Heart right ventricle (tissue), 16 donors: ENCODE measurements around the gene CD244. TPM values are rescaled to one million over a fixed set of nuclear protein-coding genes. Genes with fewer than 3 reads are reported as not detected.

ENCODE experiments used
- ATAC-seq, 8 donors: fragments of 200-7000 bp; cut with Tn5 transposase; one replicate each; pipeline ENCODE4 v1.9.1; 2020; ENCODE audit warnings: mild to moderate bottlenecking in 8 of 8, moderate library complexity in 8 of 8, moderate number of reproducible peaks in 1 of 8
- DNase-seq, 2 donors: peaks; one replicate each; pipeline ENCODE4 v3.0.0-alpha.2; 2020
- H3K27ac ChIP-seq, 10 donors: fragments of 200-600 bp; sonication (generic) in 2 of 10; one replicate each; pipeline versions ENCODE4 v1.5.0 to v1.8.0; 2020 to 2022; ENCODE audit warnings: mild to moderate bottlenecking in 3 of 10
- H3K27me3 ChIP-seq, 7 donors: fragments of 200-600 bp; one replicate each; pipeline ENCODE4 v1.8.0; 2021 to 2022; ENCODE audit warnings: mild to moderate bottlenecking in 2 of 7
- H3K36me3 ChIP-seq, 9 donors: fragments of 200-600 bp; sonication (generic) in 1 of 9; one replicate each; pipeline versions ENCODE4 v1.5.0 to v1.8.0; 2020 to 2022; ENCODE audit warnings: mild to moderate bottlenecking in 2 of 9
- H3K4me1 ChIP-seq, 9 donors: fragments of 200-600 bp; sonication (generic) in 1 of 9; one replicate each; pipeline versions ENCODE4 v1.5.0 to v1.8.0; 2020 to 2022; ENCODE audit warnings: mild to moderate bottlenecking in 4 of 9
- H3K4me3 ChIP-seq, 10 donors: fragments of 200-600 bp; sonication (generic) in 2 of 10; one replicate each; pipeline versions ENCODE4 v1.5.0 to v1.8.0; 2020 to 2022; ENCODE audit warnings: mild to moderate bottlenecking in 7 of 10, moderate library complexity in 2 of 10
- H3K9me3 ChIP-seq, 11 donors: fragments of 200-600 bp in 10 of 11; sonication (generic) in 2 of 11; one replicate each; pipeline versions ENCODE4 v1.5.0 to v1.8.0; 2013 to 2022; ENCODE audit warnings: mild to moderate bottlenecking in 2 of 11, control low read depth in 1 of 11, moderate library complexity in 1 of 11
- WGBS, 2 donors: extraction: QIAGEN DNeasy Blood & Tissue Kit; methylation state at CpG; one replicate each; pipeline ENCODE4 v1.1.7; 2013; ENCODE audit warnings: inconsistent platforms in 1 of 2; 5-methylcytosine and 5-hydroxymethylcytosine counted together
- intact Hi-C, 10 donors: fragments of 100-400 bp; cut with DNase I; formaldehyde crosslinking; loops; one replicate each; pipeline versions ENCODE4 v1.11.1 to v1.14.2; 2022
- polyA plus RNA-seq, 2 donors: library from polyadenylated mRNA; stranded (reverse); fragments of 200-250 nt; gene quantifications; one replicate each; pipeline ENCODE4 v1.2.3, GENCODE V29; 2013
- total RNA-seq, 10 donors: library from RNA; stranded (reverse); fragmentation: NEBNext Ultra II Directional in 3 of 10; extraction: Animal tissue kit (Norgen Biotek cat#: 25700) in 3 of 10; gene quantifications; one replicate each; pipeline versions ENCODE4 v1.2.1 to v1.2.4, GENCODE V29; 2021 to 2023
- TF ChIP-seq, protein P1 (sequence below), 9 donors: fragments of 200-600 bp; sonication (generic) in 2 of 9; IDR thresholded peaks; one replicate each; pipeline versions ENCODE4 v1.5.0 to v1.8.0; 2021 to 2022; ENCODE audit warnings: antibody characterized with exemption in 9 of 9, mild to moderate bottlenecking in 5 of 9, moderate library complexity in 1 of 9
- donor health status: Arrhythmogenic right ventricular cardiomyopathy.
- donor health status: ischemic (EF 13 %, LVEDD 7.1; RV severe dilation, severe dysfunction).
- donor health status: healthy with polysubstance abuse.
- donor health status: DM: no; HTN: yes; CAD: no.
- donor health status: DM: no; HTN: no; CAD: no.
- donor health status: ischemic (EF 25% LVEDD 6.9; RV normal size, moderate dysfunction).
- donor health status: ischemic (EF 25% LVEDD 5.7; RV mildly dilated, moderate dysfunction).
- donor health status: healthy.
- donor health status: DM: yes; HTN: yes; CAD: no.
- donor health status: Ischemic cardiomyopathy.
- donor health status: ischemic (EF 35%, LVEDD 5.7; RV mildly dilated, moderate dysfunction).
- donor health status: nonischemic (EF 11% LVEDD 7.7; RV severe dilation, severe dysfunction).
- donor health status: DM: yes; HTN: yes; CAD: no.
- donor health status: PGD.
- donor health status: ischemic (EF 29% LVEDD 5.4; RV normal size, mild dysfunction).
- donor health status: nonischemic (EF 23%, LVEDD 6.1; RV moderate dilation, normal function).

The CD244 gene
- total and polyA plus RNA-seq, 12 donors, result 0.10 to 1.5 (median 0.23) TPM; not detected in 4

- Histone ChIP-seq H3K9me3 (no peaks in the 10 kb centered on the region), H3K36me3 (no peaks in the 10 kb centered on the region), H3K27ac (no peak overlapping the region), H3K4me3 (no peak overlapping the region), H3K27me3 (peaks cover 0 to 26% (median 8%) of the 10 kb centered on the region in 7 donors), H3K4me1 (peaks cover 0 to 5% (median 0%) of the 10 kb centered on the region in 9 donors)
- no peak for ATAC-seq
- WGBS, 2 donors, result 71% methylated on average over 12 of the region's 12 CpGs
- no peak for DNase-seq
- TF ChIP-seq, protein P1, sequence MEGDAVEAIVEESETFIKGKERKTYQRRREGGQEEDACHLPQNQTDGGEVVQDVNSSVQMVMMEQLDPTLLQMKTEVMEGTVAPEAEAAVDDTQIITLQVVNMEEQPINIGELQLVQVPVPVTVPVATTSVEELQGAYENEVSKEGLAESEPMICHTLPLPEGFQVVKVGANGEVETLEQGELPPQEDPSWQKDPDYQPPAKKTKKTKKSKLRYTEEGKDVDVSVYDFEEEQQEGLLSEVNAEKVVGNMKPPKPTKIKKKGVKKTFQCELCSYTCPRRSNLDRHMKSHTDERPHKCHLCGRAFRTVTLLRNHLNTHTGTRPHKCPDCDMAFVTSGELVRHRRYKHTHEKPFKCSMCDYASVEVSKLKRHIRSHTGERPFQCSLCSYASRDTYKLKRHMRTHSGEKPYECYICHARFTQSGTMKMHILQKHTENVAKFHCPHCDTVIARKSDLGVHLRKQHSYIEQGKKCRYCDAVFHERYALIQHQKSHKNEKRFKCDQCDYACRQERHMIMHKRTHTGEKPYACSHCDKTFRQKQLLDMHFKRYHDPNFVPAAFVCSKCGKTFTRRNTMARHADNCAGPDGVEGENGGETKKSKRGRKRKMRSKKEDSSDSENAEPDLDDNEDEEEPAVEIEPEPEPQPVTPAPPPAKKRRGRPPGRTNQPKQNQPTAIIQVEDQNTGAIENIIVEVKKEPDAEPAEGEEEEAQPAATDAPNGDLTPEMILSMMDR (IDR thresholded peaks at IDR 0.05), result no peak
- intact Hi-C loops, result no loop called here
These were observed 16.4 kb downstream of the CD244 start for GRCh38 chr1:160846281-160846680.

DNA sequence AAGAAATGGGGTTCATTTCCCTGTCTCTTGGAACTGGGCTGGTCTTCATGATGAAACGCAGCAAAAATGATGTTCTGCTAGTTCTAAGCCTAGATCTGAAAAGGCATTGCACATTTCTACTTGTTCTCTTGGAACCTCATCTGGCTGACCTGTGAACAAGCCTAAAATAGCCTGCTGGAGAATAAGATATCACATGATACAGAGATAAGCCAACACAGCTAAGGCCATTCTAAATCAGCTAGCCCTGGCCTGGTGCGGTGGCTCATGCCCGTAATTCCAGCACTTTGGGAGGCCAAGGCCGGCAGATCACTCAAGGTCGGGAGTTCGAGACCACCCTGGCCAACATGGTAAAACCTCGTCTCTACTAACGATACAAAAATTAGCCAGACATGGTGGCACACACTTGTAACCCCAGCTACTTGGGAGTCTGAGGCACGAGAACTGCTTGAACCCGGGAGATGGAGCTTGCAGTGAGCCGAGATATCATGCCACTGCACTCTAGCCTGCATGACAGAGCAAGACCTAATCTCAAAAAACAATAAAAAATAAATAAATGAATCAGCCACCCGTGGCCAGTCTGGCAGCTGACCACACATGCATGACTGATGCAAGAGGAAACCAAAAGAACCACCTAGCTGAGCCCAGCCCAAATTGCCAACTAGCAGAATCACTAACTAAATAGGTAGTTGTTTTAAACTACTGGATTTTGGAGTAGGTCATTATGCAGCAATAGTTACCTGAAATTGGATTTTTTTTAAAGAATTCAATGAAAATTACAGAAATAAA, 18.0 kb downstream of the CD244 start:
- no peak for ATAC-seq

DNA sequence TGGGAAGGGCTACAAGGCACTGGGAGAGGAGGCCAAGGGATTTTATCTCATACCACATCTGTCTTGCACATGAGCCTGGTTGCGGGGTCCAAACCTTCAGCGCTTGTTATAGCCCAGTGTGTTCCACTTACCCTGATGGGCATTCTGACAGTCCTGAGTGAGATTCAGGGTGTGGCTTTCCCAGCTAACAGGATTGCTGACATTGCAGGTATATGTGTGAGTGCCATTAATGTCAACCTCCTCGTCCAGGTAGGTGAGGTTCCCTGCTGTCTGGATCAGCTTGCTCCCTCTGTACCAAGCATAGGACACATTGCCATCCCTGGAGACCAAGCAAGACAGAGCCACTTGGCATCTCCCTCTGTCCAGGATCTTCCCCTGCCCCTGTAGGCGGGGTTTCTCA, 21.6 kb downstream of the CD244 start:
- TF ChIP-seq, protein P1 (IDR thresholded peaks at IDR 0.05), result no peak
- Histone ChIP-seq H3K4me3 (no peak overlapping the region), H3K27ac (no peak overlapping the region), H3K27me3 (peaks cover 0 to 21% (median 8%) of the 10 kb centered on the region in 7 donors), H3K4me1 (peaks cover 0 to 44% (median 3%) of the 10 kb centered on the region in 9 donors), H3K9me3 (no peaks in the 10 kb centered on the region), H3K36me3 (no peaks in the 10 kb centered on the region)
- intact Hi-C loops, result loop anchor here in 1 of 10 donors (5.0 kb wide), 1 partner anchor 111 kb away; the partner anchor contains the start of gene ITLN2
- WGBS, 2 donors, result 90 to 98% methylated on average over 4 of the region's 4 CpGs
- no peak for ATAC-seq
- DNase-seq, result no peak

More for the DNA sequence above, 18.0 kb downstream of the CD244 start:
- WGBS, 2 donors, result 85 to 88% methylated on average over 12 of the region's 12 CpGs
- Histone ChIP-seq H3K4me3 (no peak overlapping the region), H3K27ac (no peak overlapping the region), H3K4me1 (peaks cover 0 to 9% (median 0%) of the 10 kb centered on the region in 9 donors), H3K9me3 (no peaks in the 10 kb centered on the region), H3K27me3 (peaks cover 0 to 26% (median 8%) of the 10 kb centered on the region in 7 donors), H3K36me3 (no peaks in the 10 kb centered on the region)
- DNase-seq, result no peak
- TF ChIP-seq, protein P1 (IDR thresholded peaks at IDR 0.05), result no peak
- intact Hi-C loops, result loop anchor here in 1 of 10 donors (5.0 kb wide), 1 partner anchor 108 kb away; the partner anchor contains the start of gene ITLN2

DNA sequence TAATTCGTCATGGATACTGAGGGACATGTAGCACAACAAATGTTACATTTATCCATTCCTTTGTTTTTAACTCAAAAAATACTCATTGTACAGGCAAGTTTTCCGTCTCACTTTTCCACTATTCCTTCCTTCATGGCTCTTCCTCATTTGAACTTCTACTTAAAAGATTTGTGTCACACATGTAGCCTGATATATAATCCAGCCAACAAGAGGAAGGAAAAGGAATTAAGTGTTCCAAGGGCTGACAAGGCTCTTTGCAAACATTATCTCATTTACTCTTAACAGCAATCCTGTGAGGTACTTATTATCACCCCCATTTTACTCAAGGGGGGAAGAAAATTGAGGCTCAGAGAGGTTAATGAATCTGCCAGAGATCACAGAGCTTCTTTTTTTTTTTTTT, 22.9 kb downstream of the CD244 start:
- no peaks in the 10 kb centered on the region for H3K9me3 ChIP-seq
- H3K4me3 ChIP-seq, result no peak overlapping the region
- H3K27ac ChIP-seq, result no peak overlapping the region
- 80 to 90% methylated on average over 2 of the region's 2 CpGs for WGBS, 2 donors
- DNase-seq (no peak), ATAC-seq (no peak)
- TF ChIP-seq, protein P1 (IDR thresholded peaks at IDR 0.05), result no peak
- H3K27me3 ChIP-seq, result peaks cover 0 to 18% (median 2%) of the 10 kb centered on the region in 7 donors
- H3K4me1 ChIP-seq, result peaks cover 0 to 49% (median 3%) of the 10 kb centered on the region in 9 donors
- intact Hi-C loops, result loop anchor here in 9 of 10 donors (5.0 to 10.0 kb wide), 7 partner anchors 113 to 255 kb away; partner anchors contain the start of genes ITLN2 (in 7 of the 9) and KLHDC9 (in 3 of the 9)
- H3K36me3 ChIP-seq, result no peaks in the 10 kb centered on the region
